Measurements from ENCODE around the gene FAM111B. TPM values are rescaled to one million over a fixed set of nuclear protein-coding genes. Genes with fewer than 3 reads are reported as not detected.

The FAM111B gene
- total and polyA plus RNA-seq, 4 donors, result 0.08 to 2.6 (median 1.4) TPM

GRCh38 chr11:59175091-59175501 lies 68.1 kb downstream of the FAM111B start:
- no peak for DNase-seq (ENCODE audit: low spot score)
- Histone ChIP-seq H3K9ac (ENCODE audit: low read depth in 1 of 2, low read length in 2 of 2) (peak overlapping the region in 1 of 2 donors; percentile 51), H3K36me3 (ENCODE audit: control insufficient read depth in 4 of 4, insufficient read depth in 3 of 4, low read depth in 1 of 4, low read length in 3 of 4) (peaks cover 0 to 5% (median 0%) of the 10 kb centered on the region in 4 donors), H3K27me3 (ENCODE audit: control insufficient read depth in 4 of 4, insufficient read depth in 4 of 4, low read length in 3 of 4) (no peaks in the 10 kb centered on the region), H3K4me3 (ENCODE audit: low read depth in 1 of 3, low read length in 3 of 3) (peak overlapping the region; percentile 1 to 53 (median 5)), H3K27ac (ENCODE audit: low read depth in 1 of 2, low read length in 2 of 2) (peak overlapping the region; percentile 90 to 91), H3K4me1 (ENCODE audit: control insufficient read depth in 4 of 4, insufficient read depth in 4 of 4, low read length in 3 of 4) (peaks cover 10 to 52% (median 32%) of the 10 kb centered on the region in 4 donors), H3K9me3 (ENCODE audit: control insufficient read depth in 4 of 4, low read length in 3 of 4) (peaks cover 0 to 3% (median 0%) of the 10 kb centered on the region in 4 donors)
- WGBS, result 58% methylated on average over 4 of the region's 4 CpGs
- TF ChIP-seq GABPA (IDR thresholded peaks at IDR 0.05 in 1 of 2, conservative IDR thresholded peaks at IDR 0.05 in 1 of 2) (no peak), TAF1 (conservative IDR thresholded peaks at IDR 0.05) (no peak), SP1 (IDR thresholded peaks at IDR 0.05) (no peak), MAX (IDR thresholded peaks at IDR 0.05) (no peak), FOXA2 (IDR thresholded peaks at IDR 0.05) (no peak), HNF4A (conservative IDR thresholded peaks at IDR 0.05) (no peak), FOXA1 (IDR thresholded peaks at IDR 0.05) (no peak), ATF3 (IDR thresholded peaks at IDR 0.05) (no peak), RXRA (IDR thresholded peaks at IDR 0.05) (no peak), RAD21 (IDR thresholded peaks at IDR 0.05) (no peak), YY1 (IDR thresholded peaks at IDR 0.05) (no peak), HNF4G (IDR thresholded peaks at IDR 0.05) (no peak), CTCF (IDR thresholded peaks at IDR 0.05; ENCODE audit: low read depth, low read length, missing input control) (no peak), JUND (IDR thresholded peaks at IDR 0.05) (no peak), EGR1 (IDR thresholded peaks at IDR 0.05; ENCODE audit: low read depth in 2 of 2) (no peak), REST (IDR thresholded peaks at IDR 0.05) (no peak), ZBTB33 (IDR thresholded peaks at IDR 0.05) (no peak)

All from liver (tissue), 9 donors.